NK-92 treated with Interleukin-12 subunit alpha and Interleukin-12 subunit beta, amount 100 ng/mL, for 24 hours (cell line): ENCODE measurements around the gene RNF2.

Experiments
- DNase-seq: peaks from one replicate; lab custom pipeline; 2025; lab: John Stamatoyannopoulos, UW

The RNF2 gene

DNA sequence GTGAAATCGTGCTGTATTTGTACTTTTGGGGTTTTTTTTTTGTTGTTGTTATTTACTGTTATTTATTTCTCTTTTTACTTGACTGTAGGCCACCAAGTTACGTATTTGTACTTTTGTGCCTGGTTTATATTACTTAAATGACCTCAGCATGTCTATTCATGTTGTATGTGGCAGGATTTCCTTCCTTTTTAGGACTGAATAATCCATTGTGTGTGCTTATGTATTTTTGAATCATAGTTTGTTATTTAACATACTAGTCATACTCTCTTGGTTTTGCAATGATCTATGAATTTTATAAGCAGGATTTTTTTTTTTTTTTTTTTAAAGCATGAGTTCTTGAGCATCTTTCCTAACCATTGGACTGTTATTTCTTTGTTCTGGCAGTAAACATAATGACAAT lies 51.2 kb downstream of the RNF2 start:
- DNase-seq, result no peak

DNA sequence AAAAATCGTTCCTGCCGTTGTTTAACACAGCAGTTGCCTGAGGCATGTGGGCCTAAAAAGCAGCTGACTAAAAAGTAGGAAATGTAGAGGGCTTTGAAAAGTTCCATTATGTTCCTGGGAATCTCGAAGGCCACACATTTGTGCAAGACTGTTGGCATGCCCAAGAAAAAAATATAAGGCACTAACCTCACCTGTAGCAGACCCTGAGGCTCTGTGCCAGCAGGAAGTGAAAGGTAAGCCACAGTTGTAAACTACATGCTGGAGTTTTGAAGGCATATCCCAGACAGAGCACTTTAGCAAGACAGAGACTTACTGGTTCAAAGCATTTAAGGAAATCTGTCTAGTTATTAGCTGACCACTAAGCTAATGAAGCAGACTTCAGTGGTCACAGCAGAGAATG lies 58.7 kb downstream of the RNF2 start:
- DNase-seq, result no peak

DNA sequence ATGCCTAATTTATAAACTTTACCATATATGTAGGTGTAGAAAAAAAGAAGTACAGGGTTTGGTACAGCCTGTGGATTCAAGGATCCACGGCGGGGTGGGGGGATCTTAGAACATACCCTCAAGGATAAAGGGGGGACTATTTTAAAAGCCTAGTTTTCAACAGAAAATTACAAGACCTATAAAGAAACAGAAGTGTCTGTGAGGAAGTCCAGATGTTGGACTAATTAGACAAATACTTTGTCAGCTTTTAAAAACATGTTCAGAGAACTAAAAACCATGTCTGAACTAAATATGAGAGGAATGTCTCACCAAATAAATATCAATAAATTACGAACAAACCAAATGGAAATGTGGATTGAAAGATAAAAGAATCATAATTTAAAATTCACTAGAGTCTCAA lies 59.8 kb downstream of the RNF2 start:
- no peak for DNase-seq

DNA sequence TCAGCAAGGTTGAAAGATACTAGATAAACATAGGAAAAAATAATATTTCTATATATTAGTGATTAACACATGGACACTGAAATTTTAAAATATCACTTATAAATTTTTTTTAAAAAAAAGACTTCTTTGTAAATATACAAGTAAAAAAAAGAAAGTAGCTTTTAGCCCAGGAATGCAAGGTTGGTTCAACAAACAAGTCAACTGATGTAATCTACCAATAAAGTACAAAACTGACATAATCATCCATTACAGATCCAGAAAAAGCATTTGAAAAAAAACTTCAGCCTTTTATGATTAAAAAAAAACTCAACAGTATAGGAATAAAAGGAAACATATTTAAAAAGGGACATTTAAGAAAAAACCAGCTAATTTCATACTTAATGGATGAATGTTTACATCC lies 63.0 kb downstream of the RNF2 start:
- no peak for DNase-seq

DNA sequence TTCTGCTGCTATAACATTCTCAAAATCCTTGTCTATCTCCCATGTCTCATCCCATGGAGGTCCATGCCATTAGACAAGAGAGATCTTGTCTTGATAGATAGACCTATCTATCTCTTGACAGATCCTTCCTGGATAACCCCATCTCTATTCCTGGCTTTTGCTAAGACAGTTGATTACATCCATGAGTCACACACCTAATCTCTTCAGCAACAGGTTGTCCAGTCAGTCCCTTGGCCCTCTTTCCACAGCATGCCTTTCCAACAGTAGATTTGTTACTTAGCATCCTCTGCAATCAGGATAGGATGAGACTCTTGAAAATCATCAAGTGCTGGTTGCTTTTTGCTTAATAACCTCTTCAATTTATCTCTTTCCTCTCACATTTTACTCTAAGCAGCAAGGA lies 64.8 kb downstream of the RNF2 start:
- DNase-seq, result no peak

DNA sequence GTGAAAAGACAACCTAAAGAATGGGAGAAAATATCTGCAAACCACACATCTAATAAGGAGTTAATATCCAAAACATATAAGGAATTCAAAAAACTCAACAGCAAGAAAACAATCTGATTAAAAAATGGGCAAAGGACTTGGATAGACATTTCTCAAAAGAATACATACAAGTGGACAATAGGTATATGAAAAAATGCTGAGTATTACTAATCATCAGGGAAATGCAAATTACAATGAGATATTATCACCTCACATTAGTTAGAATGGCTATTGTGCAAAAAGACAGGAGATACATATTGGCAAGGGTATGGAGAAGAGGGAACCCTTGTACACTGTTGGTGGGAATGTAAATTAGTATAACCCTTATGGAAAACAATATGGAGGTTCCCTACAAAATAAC lies 66.5 kb downstream of the RNF2 start:
- no peak for DNase-seq

DNA sequence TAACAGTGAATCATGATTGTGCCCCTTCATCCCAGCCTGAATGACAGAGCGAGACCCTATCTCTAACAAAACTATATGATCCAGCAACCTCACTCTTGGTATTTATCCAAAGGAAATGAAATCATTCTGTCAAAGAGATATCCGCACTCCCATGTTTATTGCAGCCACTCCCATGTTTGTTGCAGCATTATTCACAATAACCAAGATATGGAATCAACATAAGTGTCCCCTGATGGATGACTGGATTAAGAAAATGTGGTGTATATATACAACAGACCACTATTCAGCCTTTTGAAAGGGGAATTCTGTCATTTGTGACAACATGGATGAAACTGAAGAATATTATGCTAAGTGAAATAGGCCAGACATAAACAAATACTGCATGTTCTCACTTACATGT lies 67.0 kb downstream of the RNF2 start:
- DNase-seq, result no peak

DNA sequence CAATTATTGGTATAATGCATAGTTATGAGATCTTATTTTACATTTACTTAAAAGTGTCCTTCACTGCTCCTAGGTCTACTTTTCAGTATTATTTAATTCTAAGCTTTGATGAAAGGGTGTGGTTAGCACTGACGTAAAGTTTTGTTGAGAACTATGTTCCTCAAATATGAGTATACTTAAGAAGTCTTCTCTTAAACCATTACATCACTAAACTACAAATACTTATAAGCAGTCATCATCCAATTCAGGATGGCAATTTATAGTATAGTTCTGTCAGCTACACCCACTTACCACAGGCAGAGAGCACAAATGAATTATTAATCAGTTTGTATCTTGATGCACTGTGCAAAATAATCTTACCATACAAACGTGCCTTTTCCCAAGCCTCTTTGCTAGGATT lies 84.3 kb downstream of the RNF2 start:
- DNase-seq, result no peak

DNA sequence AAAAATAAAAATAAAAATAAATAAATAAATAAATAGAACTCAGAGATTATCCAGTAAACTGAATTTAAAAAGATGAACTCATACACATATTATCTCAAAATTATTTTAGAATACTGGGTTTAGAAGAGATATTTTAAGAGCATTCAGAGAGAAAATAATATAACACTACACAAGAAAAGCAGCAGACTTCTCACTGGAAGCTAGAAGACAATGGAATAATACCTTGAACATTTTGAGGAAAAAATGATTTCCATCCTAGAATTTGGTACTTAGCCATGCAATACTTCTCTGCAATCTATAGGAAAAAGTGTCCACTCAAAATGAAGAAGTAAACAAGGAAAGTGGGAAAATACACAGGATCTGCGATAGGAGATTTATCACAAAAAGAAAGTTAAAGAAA lies 87.2 kb downstream of the RNF2 start:
- DNase-seq, result no peak

DNA sequence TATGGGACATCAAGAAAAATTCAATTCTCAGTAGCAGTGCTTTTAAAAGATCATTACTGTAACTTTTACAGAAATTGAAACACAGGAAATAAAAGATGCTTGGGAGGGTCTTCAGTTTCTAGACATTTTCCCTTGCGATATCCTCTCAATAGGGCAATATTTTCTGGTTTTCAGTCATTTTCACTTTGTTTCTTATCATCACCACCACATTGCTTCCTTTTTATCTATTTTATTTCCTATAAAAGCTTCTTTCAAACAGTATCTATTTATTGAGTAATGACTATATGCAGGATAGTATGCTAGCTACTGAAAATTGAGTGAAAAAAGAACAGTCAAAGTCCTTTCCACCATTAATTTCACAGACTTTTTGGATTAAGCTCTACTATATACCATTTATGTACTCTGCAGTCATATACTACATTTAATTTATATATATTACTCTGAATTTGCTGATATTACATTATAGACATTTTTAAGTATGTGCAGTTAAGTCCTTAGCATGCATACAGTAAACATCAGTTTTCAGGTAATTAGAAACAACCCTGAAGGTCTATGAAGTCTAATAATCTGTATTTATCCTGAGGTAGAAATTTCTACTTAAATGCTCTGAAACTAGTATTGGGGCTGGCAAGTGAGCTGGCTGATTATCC lies 92.7 kb downstream of the RNF2 start:
- no peak for DNase-seq

DNA sequence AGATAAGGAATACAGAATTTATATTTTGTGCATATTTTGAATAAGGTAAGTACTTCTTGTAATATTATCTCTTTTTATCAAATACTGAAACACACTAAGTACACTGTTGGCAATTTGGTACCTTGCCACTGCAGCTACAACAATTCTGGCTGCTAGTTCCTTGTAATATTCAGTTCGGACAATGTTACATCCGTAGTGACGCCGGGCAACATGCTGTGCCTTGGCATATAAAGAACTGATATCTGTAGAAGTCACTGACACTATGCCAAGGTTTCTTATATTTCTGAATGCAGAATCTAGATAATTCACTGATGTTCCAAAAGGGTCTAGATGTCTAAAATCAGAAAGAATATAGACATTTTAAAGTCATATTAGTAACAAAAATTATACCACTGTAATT lies 93.9 kb downstream of the RNF2 start:
- DNase-seq, result no peak

DNA sequence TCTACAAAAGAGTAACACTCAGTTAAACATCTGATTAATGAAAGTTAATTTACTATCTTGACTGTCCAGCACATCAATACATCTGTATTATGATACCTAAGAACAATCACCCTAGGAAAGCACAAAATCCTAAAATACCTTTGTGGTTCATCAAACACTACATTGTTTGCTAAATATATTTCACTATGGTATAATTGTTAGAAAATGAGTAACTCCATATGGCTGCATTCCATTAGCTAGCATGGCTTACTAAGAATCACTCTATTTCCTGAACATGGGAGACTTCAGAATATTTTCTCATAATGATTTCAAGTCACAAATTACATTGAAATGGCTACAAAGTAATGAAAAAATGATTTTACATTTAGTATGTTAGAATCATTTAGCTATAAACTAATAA lies 98.9 kb downstream of the RNF2 start:
- no peak for DNase-seq

DNA sequence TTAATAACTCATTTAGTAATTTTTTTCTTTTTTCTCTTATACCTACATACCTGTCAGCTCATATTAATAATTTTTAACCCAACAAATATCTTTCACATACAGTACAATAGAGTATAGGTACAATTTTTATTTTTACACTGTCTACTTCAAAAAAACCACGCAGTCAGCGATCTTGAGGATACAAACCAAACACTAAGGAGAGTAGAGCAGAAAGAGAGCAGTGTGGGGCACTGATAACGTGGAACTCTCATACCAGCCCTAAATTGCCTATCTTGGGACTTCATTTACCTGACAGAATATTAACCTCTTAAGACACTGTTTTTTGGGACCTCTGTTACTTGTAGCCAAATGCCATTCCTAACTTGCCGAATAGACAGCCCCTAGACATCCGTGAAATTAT lies 105.9 kb downstream of the RNF2 start:
- DNase-seq, result no peak
